ENCODE results near the gene GPR35.
"Not testable (repeated sequence)": the region's sequence is repeated elsewhere in the genome, so short reads cannot be mapped to it uniquely, and the experiment has no call there.

GPR35 gene

DNA sequence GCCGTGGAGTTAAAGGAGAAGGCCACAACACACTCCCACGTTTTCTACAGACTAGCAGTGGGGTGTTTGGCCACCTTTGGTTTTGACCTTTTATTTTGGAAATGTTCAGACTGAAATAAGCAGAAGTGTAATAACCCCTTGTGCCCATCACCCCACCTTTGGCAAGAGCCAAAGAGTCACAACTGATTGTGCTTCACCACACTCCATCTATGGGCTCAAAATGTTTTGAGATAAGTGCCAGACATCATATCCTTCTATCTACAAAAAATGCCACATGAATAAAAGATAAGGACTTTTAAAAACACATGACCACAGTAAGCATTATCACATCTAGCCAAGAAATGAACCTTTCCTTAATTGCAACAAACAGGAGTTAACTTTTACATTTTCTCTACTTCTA, 9.9 kb upstream of the GPR35 start:
- no peak for DNase-seq (ENCODE audit: extremely low read depth, insufficient read length)
- TF ChIP-seq, protein P1, sequence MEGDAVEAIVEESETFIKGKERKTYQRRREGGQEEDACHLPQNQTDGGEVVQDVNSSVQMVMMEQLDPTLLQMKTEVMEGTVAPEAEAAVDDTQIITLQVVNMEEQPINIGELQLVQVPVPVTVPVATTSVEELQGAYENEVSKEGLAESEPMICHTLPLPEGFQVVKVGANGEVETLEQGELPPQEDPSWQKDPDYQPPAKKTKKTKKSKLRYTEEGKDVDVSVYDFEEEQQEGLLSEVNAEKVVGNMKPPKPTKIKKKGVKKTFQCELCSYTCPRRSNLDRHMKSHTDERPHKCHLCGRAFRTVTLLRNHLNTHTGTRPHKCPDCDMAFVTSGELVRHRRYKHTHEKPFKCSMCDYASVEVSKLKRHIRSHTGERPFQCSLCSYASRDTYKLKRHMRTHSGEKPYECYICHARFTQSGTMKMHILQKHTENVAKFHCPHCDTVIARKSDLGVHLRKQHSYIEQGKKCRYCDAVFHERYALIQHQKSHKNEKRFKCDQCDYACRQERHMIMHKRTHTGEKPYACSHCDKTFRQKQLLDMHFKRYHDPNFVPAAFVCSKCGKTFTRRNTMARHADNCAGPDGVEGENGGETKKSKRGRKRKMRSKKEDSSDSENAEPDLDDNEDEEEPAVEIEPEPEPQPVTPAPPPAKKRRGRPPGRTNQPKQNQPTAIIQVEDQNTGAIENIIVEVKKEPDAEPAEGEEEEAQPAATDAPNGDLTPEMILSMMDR (IDR thresholded peaks at IDR 0.05; ENCODE audit: insufficient read depth, low read length, poor library complexity, severe bottlenecking): no peak
- Histone ChIP-seq H3K27me3 (replicated peaks; ENCODE audit: control insufficient read depth, insufficient read depth, low read length) (no peaks in the 10 kb centered on the region), H3K36me3 (ENCODE audit: control insufficient read depth, insufficient read depth, low read length) (no peaks in the 10 kb centered on the region), H3K4me3 (replicated peaks; ENCODE audit: low read depth, low read length) (no peak overlapping the region)

DNA sequence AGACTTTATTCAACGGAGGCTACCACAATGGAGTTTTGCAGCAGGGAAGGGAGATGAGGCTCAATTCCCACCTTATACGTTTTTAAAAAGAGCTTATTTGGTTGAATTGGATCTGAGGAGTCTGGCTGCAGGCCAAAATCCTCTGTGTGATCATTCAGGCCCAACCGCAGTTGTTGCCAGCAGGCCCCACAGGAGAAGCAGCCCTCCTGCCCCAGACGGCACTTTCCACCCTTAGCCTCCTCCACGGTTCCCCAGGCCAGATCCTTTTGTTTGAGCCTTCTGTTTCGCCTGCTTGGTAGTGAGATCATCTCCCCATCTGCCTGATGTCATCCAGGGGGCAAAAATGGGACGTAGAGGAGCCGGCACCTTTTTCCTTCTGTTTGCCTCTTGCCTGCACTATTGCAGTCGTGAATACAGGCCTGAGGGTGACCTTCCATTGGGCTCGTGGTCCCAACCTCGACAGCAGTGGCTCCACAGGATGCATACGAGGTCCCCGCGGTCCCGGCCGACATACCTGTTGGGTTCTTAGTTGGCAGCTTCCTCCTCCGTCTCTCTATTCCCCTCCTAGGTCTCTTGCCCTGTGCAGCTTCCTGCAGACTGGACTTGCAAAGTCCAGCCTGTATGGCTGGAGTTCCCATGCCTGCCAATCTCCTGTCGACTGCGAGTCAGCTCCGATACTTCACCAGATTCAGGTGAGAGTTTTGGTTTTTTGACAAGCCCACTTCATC, 9.3 kb upstream of the GPR35 start:
- Histone ChIP-seq H3K4me3 (replicated peaks; ENCODE audit: low read depth, low read length) (no peak overlapping the region), H3K27me3 (replicated peaks; ENCODE audit: control insufficient read depth, insufficient read depth, low read length) (no peaks in the 10 kb centered on the region), H3K36me3 (ENCODE audit: control insufficient read depth, insufficient read depth, low read length) (no peaks in the 10 kb centered on the region)
- TF ChIP-seq, protein P1 (IDR thresholded peaks at IDR 0.05; ENCODE audit: insufficient read depth, low read length, poor library complexity, severe bottlenecking): no peak
- no peak for DNase-seq (ENCODE audit: extremely low read depth, insufficient read length)

DNA sequence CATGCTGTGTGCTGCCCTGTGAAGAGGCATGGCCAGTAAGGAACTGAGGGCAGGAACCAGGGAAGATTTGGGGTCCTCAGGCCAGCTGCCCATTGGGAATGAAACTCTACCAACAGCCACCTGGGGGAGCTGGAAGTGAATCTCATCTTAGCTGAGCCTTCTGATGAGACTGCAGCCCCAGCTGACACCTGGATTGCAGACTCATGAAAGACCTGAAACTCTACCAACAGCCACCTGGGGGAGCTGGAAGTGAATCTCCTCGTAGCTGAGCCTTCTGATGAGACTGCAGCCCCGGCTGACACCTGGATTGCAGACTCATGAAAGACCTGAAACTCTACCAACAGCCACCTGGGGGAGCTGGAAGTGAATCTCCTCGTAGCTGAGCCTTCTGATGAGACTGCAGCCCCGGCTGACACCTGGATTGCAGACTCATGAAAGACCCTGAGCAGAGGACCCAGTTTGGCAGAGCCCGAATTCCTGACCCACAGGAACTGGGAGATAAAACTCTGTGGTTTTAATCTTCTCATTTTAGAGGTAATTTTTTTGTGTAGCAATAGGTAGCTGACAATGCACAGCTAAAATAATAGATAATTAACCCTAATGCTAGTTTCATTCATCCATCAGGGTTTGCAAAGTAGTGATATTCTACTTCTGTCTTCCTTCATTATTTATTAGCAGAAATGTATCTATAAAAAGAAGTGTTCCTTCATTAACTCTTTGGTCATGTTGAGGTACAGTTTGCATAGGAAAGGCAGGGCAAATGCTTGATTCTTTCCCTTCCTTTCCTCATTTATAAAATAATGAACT, 8.2 kb upstream of the GPR35 start:
- H3K36me3 ChIP-seq (ENCODE audit: control insufficient read depth, insufficient read depth, low read length); H3K27me3 ChIP-seq (replicated peaks; ENCODE audit: control insufficient read depth, insufficient read depth, low read length); DNase-seq (ENCODE audit: extremely low read depth, insufficient read length); H3K4me3 ChIP-seq (replicated peaks; ENCODE audit: low read depth, low read length): not testable (repeated sequence)

DNA sequence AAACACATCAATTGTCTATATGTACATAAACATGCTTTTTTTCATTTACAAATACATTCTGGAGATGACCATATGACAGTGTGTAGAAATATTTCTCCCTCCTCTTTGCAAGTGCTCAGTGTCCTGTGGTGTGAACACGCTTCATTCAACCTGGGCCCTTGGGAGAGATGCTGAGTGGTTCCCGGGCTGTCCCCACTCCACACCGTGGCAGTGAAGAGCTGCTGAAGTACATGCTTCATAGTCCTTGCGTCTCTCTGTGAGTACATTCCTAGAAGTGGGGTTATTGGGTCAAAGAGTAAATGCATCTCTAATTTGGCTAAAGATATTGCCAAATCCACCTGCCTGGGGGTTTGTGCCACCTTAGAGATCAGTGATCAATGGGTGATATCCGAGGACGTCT, 6.5 kb upstream of the GPR35 start:
- DNase-seq (ENCODE audit: extremely low read depth, insufficient read length): no peak
- Histone ChIP-seq H3K36me3 (ENCODE audit: control insufficient read depth, insufficient read depth, low read length) (no peaks in the 10 kb centered on the region; the same call in 1 of the 2 replicates), H3K27me3 (replicated peaks; ENCODE audit: control insufficient read depth, insufficient read depth, low read length) (no peaks in the 10 kb centered on the region), H3K4me3 (replicated peaks; ENCODE audit: low read depth, low read length) (no peak overlapping the region)
- TF ChIP-seq, protein P1 (IDR thresholded peaks at IDR 0.05; ENCODE audit: insufficient read depth, low read length, poor library complexity, severe bottlenecking): no peak

DNA sequence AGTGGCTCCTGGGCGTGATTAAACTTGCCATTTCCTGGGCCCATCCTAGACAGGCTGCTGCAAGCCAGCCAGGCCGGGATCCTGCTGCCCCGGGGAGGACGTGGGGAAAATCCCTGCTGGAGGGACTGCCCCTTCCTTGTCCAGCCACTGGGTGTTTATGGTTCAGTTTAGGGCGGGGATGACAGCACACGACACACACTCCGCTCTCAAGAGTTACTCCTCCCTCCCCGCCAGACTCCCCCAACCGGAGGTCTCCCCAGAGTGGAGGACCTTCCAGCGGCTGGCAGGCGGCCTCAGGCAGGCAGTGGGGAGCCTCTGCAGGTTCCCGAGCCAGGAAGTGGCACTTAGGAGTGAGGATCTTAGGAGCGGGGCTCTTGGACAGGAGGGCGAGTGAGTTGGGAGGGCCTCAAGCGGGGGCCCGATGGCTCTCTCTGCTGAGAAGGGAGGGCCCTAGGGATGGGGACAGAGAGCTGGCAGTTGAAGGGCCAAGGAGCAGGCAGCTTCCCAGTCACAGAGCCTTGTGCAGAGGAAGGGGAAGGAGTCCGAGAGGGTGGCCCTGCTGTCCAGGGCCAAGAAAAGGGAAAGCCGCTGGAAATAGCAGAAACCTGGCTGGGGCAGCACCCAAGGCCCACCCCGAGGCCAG, 5.7 kb upstream of the GPR35 start:
- Histone ChIP-seq H3K36me3 (ENCODE audit: control insufficient read depth, insufficient read depth, low read length) (no peaks in the 10 kb centered on the region; the same call in 1 of the 2 replicates), H3K27me3 (replicated peaks; ENCODE audit: control insufficient read depth, insufficient read depth, low read length) (no peaks in the 10 kb centered on the region), H3K4me3 (replicated peaks; ENCODE audit: low read depth, low read length) (no peak overlapping the region)
- TF ChIP-seq, protein P1 (IDR thresholded peaks at IDR 0.05; ENCODE audit: insufficient read depth, low read length, poor library complexity, severe bottlenecking): no peak
- DNase-seq (ENCODE audit: extremely low read depth, insufficient read length): no peak
